HepG2 (cell line): ENCODE results near the gene CBR4. TPM values are rescaled to one million over a fixed set of nuclear protein-coding genes. Genes with fewer than 3 reads are reported as not detected.

Experiments used
- ATAC-seq: fragments of 200-7000 bp; cut with Tn5 transposase; 3 replicates; pipeline ENCODE4 v1.9.1; 2020; ENCODE audit warnings: mild to moderate bottlenecking, moderate library complexity
- BruUV-seq: library from RNA; stranded (reverse); fragments of 400-500 nt; replicated peaks from 2 replicates; lab custom pipeline; 2021; lab: Mats Ljungman, UMichigan
- CTCF ChIA-PET: fragments of 300-600 bp; formaldehyde crosslinking; extraction: SDS; loops from one replicate; lab custom pipeline; 2021; ENCODE audit warnings: low total read pairs, inconsistent platforms, low intra/inter-chr PET ratio; lab: Yijun Ruan, JAX
- POLR2A ChIA-PET: fragments of 350-600 bp; sonication (Branson Sonifier 250); formaldehyde crosslinking; loops from one replicate; lab custom pipeline; 2020; ENCODE audit warnings: antibody characterized with exemption, inconsistent platforms; lab: Yijun Ruan, JAX
- DNase-seq: peaks from one replicate; pipeline ENCODE4 v3.0.0-alpha.2; 2015; ENCODE audit warnings: low spot score
- FAIRE-seq: peaks from 3 replicates; lab custom pipeline; 2011; peaks lifted over from hg19 to GRCh38; lab: Jason Lieb, UNC
- H2AFZ ChIP-seq: one replicate; pipeline ENCODE4 v1.6.1; 2011; ENCODE audit warnings: low read length, inconsistent platforms
- H3K27ac ChIP-seq: fragments of 300-600 bp; 3 replicates; pipeline ENCODE4 v1.8.0; 2011; ENCODE audit warnings: mixed run types, mild to moderate bottlenecking, mixed read lengths, low read length, inconsistent platforms; ENCODE audit not compliant: insufficient read depth; ENCODE audit errors: extremely low read length
- H3K27me3 ChIP-seq, 2 experiments: fragments of 200-600 bp in 1 of 2; 2 replicates in 1 of 2; 3 replicates in 1 of 2; pipeline versions ENCODE4 v1.6.0 to v1.8.0; 2011; ENCODE audit warnings: low read length in 2 of 2, mild to moderate bottlenecking in 2 of 2, moderate library complexity in 2 of 2, inconsistent platforms in 1 of 2; ENCODE audit not compliant: insufficient read depth in 2 of 2, control insufficient read depth in 1 of 2
- H3K36me3 ChIP-seq, 2 experiments: fragments of 200-600 bp in 1 of 2; replicated peaks in 1 of 2; 2 replicates in 1 of 2; 3 replicates in 1 of 2; pipeline versions ENCODE4 v1.5.1 to v1.8.0; 2011; ENCODE audit warnings: low read length in 2 of 2, inconsistent platforms in 1 of 2; ENCODE audit not compliant: insufficient read depth in 2 of 2, control insufficient read depth in 1 of 2
- H3K4me1 ChIP-seq: 2 replicates; pipeline ENCODE4 v1.5.1; 2012; ENCODE audit warnings: low read length, inconsistent platforms; ENCODE audit not compliant: insufficient read depth
- H3K4me2 ChIP-seq: 2 replicates; pipeline ENCODE4 v1.6.0; 2011; ENCODE audit warnings: low read depth, low read length, inconsistent platforms
- H3K4me3 ChIP-seq, 3 experiments: fragments of 200-600 bp in 1 of 3; sonication (generic), shearing (Covaris generic) in 1 of 3; replicated peaks in 1 of 3; 2 replicates each; pipeline ENCODE4 v1.5.1; 2011 to 2016; ENCODE audit warnings: low read length in 3 of 3, inconsistent platforms in 2 of 3, low read depth in 2 of 3, mild to moderate bottlenecking in 2 of 3, control low read depth in 1 of 3, mixed read lengths in 1 of 3; ENCODE audit not compliant: insufficient read depth in 1 of 3
- H3K79me2 ChIP-seq: one replicate; pipeline ENCODE4 v1.6.1; 2011; ENCODE audit warnings: low read length, inconsistent platforms; ENCODE audit not compliant: insufficient read depth
- H3K9ac ChIP-seq: 2 replicates; pipeline ENCODE4 v1.6.0; 2011; ENCODE audit warnings: mild to moderate bottlenecking, low read depth, low read length, inconsistent platforms; ENCODE audit not compliant: insufficient read depth
- H3K9me3 ChIP-seq: 2 replicates; pipeline ENCODE4 v1.5.1; 2012; ENCODE audit warnings: mild to moderate bottlenecking, low read length
- H4K20me1 ChIP-seq: 2 replicates; pipeline ENCODE4 v1.6.0; 2011; ENCODE audit warnings: inconsistent platforms, mild to moderate bottlenecking, low read length, moderate library complexity; ENCODE audit not compliant: insufficient read depth
- BCL6 ChIP-seq: IDR thresholded peaks from 2 replicates; pipeline ENCODE4 v1.6.1; 2016; ENCODE audit warnings: missing genetic modification reagents, missing compliant biosample characterization
- CEBPB ChIP-seq: IDR thresholded peaks from 2 replicates; pipeline ENCODE4 v1.6.1; 2011; ENCODE audit warnings: low read depth, low read length, improper control_type of control experiment, borderline replicate concordance
- HNRNPL ChIP-seq: fragments of 200-400 bp; formaldehyde crosslinking; IDR thresholded peaks from 2 replicates; pipeline ENCODE4 v1.6.1; 2017; ENCODE audit warnings: mild to moderate bottlenecking, low read depth, low read length
- RARA ChIP-seq: IDR thresholded peaks from 2 replicates; pipeline ENCODE4 v1.6.1; 2016; ENCODE audit warnings: missing genetic modification reagents, missing compliant biosample characterization
- RXRA ChIP-seq: sonication (generic); formaldehyde crosslinking; IDR thresholded peaks from 2 replicates; pipeline ENCODE4 v1.5.1; 2020; ENCODE audit warnings: missing genetic modification reagents
- UBTF ChIP-seq: sonication (generic); formaldehyde crosslinking; IDR thresholded peaks from 2 replicates; pipeline ENCODE4 v1.4.0; 2020; ENCODE audit warnings: mild to moderate bottlenecking, missing genetic modification reagents
- ZBTB7B ChIP-seq: sonication (generic); formaldehyde crosslinking; IDR thresholded peaks from 2 replicates; pipeline ENCODE4 v1.4.0; 2020; ENCODE audit warnings: missing genetic modification reagents
- ZNF33A ChIP-seq: sonication (generic); formaldehyde crosslinking; IDR thresholded peaks from 2 replicates; pipeline ENCODE4 v1.5.1; 2020; ENCODE audit warnings: missing genetic modification reagents, mild to moderate bottlenecking, moderate library complexity, borderline replicate concordance
- ZNF687 ChIP-seq: sonication (generic); formaldehyde crosslinking; IDR thresholded peaks from 2 replicates; pipeline ENCODE4 v1.5.1; 2020; ENCODE audit warnings: mild to moderate bottlenecking, missing genetic modification reagents, moderate library complexity
- ZSCAN29 ChIP-seq: sonication (generic); formaldehyde crosslinking; conservative IDR thresholded peaks from 2 replicates; pipeline ENCODE4 v1.4.0; 2020; ENCODE audit warnings: mild to moderate bottlenecking, missing genetic modification reagents
- WGBS: methylation state at CpG from one replicate; pipeline ENCODE4 v1.1.6; 2017; ENCODE audit warnings: low lambda C conversion rate; 5-methylcytosine and 5-hydroxymethylcytosine counted together
- in situ Hi-C: cut with HindIII; loops from 2 replicates; pipeline ENCODE4 v1.10.0; 2017; ENCODE audit warnings: low pct_unique_long_range_greater_than_20kb; ENCODE audit not compliant: extremely low pct_ligation_motif_present
- intact Hi-C: fragments of 100-400 bp; cut with micrococcal nuclease; formaldehyde crosslinking; loops from one replicate; pipeline ENCODE4 v1.10.0; 2022; ENCODE audit not compliant: unreplicated experiment
- polyA plus RNA-seq, 8 experiments: library from polyadenylated mRNA; depleted of rRNA in 3 of 8; stranded (reverse) in 7 of 8; unstranded in 1 of 8; fragments of >200 nt; fragmentation: Illumina TruSeq in 4 of 8; extraction: Trizol in 4 of 8; gene quantifications; 2 replicates each; pipeline versions ENCODE4 v1.2.1 to v1.2.3, GENCODE V29; 2011 to 2016; ENCODE audit warnings: low read depth in 4 of 8, missing spikeins in 1 of 8, mixed read lengths in 1 of 8; ENCODE audit not compliant: insufficient read depth in 1 of 8
- total RNA-seq, 5 experiments: library from RNA; depleted of rRNA; stranded (reverse); fragments of >200 nt; fragmentation: Illumina TruSeq; extraction: Trizol; gene quantifications; 2 replicates each; pipeline ENCODE4 v1.2.3, GENCODE V29; 2016; ENCODE audit warnings: low read depth in 1 of 5

The CBR4 gene
- total and polyA plus RNA-seq, 2 of the 13 experiments (the other 11 are each of a cell fraction or from before 2014, with no cell fraction given) = 7.3 to 20.7 TPM

- no TSS peak for BruUV-seq
- FAIRE-seq (no peak), DNase-seq (no peak), ATAC-seq (no peak)
- intact Hi-C loops = no loop called here
- Histone ChIP-seq H2AFZ (no peak overlapping the region), H3K9ac (no peak overlapping the region), H3K4me1 (peaks cover 21% of the 10 kb centered on the region), H3K9me3 (no peaks in the 10 kb centered on the region), H3K27ac (no peak overlapping the region), H3K27me3 (no peaks in the 10 kb centered on the region), H3K36me3 (no peaks in the 10 kb centered on the region), H3K4me2 (no peak overlapping the region), H3K4me3 (no peak overlapping the region), H3K79me2 (no peaks in the 10 kb centered on the region), H4K20me1 (no peaks in the 10 kb centered on the region)
- TF ChIP-seq CEBPB (no peak), ZSCAN29 (CRISPR knock-in tag) (no peak), UBTF (CRISPR knock-in tag) (no peak), RARA (no peak)
- ChIA-PET CTCF (no interaction called here), POLR2A (interaction anchor here (1.5 to 3.0 kb wide), 2 partner anchors 22 to 38 kb away, joined by 4 to 12 read pairs; partner anchors contain the start of gene CBR4)
- in situ Hi-C loops = no loop called here
Measured at GRCh38 chr4:169032194-169032593, 22.1 kb upstream of the CBR4 start.

GRCh38 chr4:169031392-169031791, 21.3 kb upstream of the CBR4 start:
- BruUV-seq = no TSS peak
- Histone ChIP-seq H4K20me1 (no peaks in the 10 kb centered on the region), H3K4me1 (peaks cover 21% of the 10 kb centered on the region), H3K27me3 (no peaks in the 10 kb centered on the region), H3K79me2 (no peaks in the 10 kb centered on the region), H2AFZ (peak overlapping the region; percentile 31), H3K4me2 (peak overlapping the region; percentile 87), H3K4me3 (peak overlapping the region; percentile 35 to 72 (median 64)), H3K9me3 (no peaks in the 10 kb centered on the region), H3K27ac (no peak overlapping the region), H3K36me3 (no peaks in the 10 kb centered on the region), H3K9ac (peak overlapping the region; percentile 31; the same call in 1 of the 2 replicates)
- intact Hi-C loops (no loop called here), in situ Hi-C loops (no loop called here)
- 16% methylated on average over 14 of the region's 15 CpGs for WGBS
- ChIA-PET POLR2A (interaction anchor here (1.5 to 3.0 kb wide), 2 partner anchors 21 to 39 kb away, joined by 4 to 12 read pairs; partner anchors contain the start of gene CBR4), CTCF (no interaction called here)
- DNase-seq (no peak), ATAC-seq (peak; percentile 89), FAIRE-seq (no peak)
- peak; percentile 44 for TF ChIP-seq ZNF687 (CRISPR knock-in tag)
- no peak for TF ChIP-seq RXRA (CRISPR knock-in tag)
- TF ChIP-seq ZBTB7B (CRISPR knock-in tag) = peak; percentile 41
- TF ChIP-seq HNRNPL = 0 out of 2 replicates have a peak, but pooled peaks have one; percentile 45
- TF ChIP-seq BCL6 (CRISPR knock-in tag) = peak; percentile 38; the same call in 1 of the 2 replicates
- no peak for TF ChIP-seq ZNF33A (CRISPR knock-in tag)
